ENCODE measurements around the gene SRRM4. TPM values are rescaled to one million over a fixed set of nuclear protein-coding genes. Genes with fewer than 3 reads are reported as not detected.

Gene SRRM4, protein sequence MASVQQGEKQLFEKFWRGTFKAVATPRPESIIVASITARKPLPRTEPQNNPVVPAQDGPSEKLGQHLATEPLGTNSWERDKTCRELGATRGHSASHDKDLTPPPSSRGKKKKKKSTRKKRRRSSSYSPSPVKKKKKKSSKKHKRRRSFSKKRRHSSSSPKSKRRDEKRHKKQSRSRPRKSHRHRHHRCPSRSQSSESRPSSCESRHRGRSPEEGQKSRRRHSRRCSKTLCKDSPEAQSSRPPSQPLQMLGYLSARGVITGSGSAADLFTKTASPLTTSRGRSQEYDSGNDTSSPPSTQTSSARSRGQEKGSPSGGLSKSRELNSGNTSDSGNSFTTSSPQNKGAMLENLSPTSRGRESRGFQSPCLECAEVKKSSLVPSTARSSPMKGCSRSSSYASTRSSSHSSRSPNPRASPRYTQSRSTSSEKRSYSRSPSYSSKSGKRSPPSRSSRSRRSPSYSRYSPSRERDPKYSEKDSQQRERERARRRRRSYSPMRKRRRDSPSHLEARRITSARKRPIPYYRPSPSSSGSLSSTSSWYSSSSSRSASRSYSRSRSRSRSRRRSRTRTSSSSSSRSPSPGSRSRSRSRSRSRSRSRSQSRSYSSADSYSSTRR
- total RNA-seq, result not detected

DNA sequence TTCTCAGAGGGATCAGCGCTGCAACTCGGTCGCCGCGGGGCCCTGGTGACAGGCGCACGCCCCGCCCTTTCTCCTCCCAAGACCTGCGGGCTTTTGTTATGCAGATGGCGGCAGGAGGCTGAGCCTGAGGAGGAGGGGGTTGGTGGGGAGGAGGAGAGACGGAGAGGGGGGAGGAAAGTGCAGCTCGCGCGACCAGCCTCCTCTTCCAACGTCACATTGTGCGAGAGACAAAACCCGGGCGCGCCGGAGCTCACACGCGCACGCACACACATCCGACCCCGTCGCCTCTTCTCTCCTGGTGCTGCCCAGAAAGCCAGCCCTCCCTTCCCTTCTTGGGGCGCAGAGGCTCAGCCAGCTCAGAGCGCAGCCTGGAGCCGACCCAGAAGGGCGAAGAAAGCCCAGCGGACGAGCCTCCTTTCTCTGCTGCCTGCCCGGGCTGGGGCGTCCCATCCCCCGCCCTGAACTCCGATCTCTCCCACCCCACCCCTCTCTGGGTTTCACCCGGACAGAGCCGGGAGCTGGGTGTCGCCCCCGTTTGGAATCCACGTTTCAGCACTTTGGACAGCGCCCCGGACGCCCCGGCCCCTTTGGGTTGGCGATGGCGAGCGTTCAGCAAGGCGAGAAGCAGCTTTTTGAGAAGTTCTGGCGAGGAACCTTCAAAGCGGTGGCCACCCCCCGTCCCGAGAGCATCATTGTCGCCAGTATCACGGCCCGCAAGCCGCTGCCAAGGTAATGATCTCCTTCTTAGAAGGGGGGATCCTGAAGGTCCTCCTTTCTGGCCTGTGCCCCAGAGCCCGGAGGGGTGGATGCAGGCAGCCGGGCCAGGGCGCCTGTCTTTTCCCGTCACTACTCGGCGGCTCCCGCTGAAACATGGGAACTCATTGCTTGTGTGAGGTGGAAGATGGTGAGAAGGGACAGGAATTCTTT lies at the start of gene SRRM4:
Gene SRRM4 (plus strand): TSS at position 257 of the 927 bp plus-strand sequence. CDS start 342 bp downstream, at position 599.
- no peak for DNase-seq (ENCODE audit: low spot score in 2 of 2)
- H3K4me3 ChIP-seq, result no peak within 1 kb of the TSS
- H3K27ac ChIP-seq, result no peak within 1 kb of the TSS
- 2% methylated on average over 26 of the region's 64 CpGs for WGBS
- peaks cover 54% of the 10 kb centered on the region for H3K27me3 ChIP-seq
- H3K4me1 ChIP-seq, result peaks cover 11% of the 10 kb centered on the region
- TF ChIP-seq, protein P1, sequence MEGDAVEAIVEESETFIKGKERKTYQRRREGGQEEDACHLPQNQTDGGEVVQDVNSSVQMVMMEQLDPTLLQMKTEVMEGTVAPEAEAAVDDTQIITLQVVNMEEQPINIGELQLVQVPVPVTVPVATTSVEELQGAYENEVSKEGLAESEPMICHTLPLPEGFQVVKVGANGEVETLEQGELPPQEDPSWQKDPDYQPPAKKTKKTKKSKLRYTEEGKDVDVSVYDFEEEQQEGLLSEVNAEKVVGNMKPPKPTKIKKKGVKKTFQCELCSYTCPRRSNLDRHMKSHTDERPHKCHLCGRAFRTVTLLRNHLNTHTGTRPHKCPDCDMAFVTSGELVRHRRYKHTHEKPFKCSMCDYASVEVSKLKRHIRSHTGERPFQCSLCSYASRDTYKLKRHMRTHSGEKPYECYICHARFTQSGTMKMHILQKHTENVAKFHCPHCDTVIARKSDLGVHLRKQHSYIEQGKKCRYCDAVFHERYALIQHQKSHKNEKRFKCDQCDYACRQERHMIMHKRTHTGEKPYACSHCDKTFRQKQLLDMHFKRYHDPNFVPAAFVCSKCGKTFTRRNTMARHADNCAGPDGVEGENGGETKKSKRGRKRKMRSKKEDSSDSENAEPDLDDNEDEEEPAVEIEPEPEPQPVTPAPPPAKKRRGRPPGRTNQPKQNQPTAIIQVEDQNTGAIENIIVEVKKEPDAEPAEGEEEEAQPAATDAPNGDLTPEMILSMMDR (IDR thresholded peaks at IDR 0.05), result no peak
- no peak for TF ChIP-seq EP300 (IDR thresholded peaks at IDR 0.05)
- TF ChIP-seq POLR2AphosphoS5 (IDR thresholded peaks at IDR 0.05), result no peak
- H3K36me3 ChIP-seq, result no peaks in the 10 kb centered on the region
- H3K9me3 ChIP-seq, result no peaks in the 10 kb centered on the region

GRCh38 chr12:118946256-118946655 lies 35.1 kb upstream of the SRRM4 start:
- no peaks in the 10 kb centered on the region for H3K4me1 ChIP-seq
- peaks cover 3% of the 10 kb centered on the region for H3K27me3 ChIP-seq
- no peaks in the 10 kb centered on the region for H3K9me3 ChIP-seq
- no peak overlapping the region for H3K27ac ChIP-seq
- no peaks in the 10 kb centered on the region for H3K36me3 ChIP-seq
- no peak overlapping the region for H3K4me3 ChIP-seq
- 51% methylated on average over 10 of the region's 10 CpGs for WGBS
- no peak for DNase-seq (ENCODE audit: low spot score in 2 of 2)
- TF ChIP-seq POLR2A (IDR thresholded peaks at IDR 0.05), result no peak
- no peak for TF ChIP-seq EP300 (IDR thresholded peaks at IDR 0.05)
- no peak for TF ChIP-seq POLR2AphosphoS5 (IDR thresholded peaks at IDR 0.05)
- TF ChIP-seq, protein P1 (IDR thresholded peaks at IDR 0.05), result no peak

- Histone ChIP-seq H3K36me3 (no peaks in the 10 kb centered on the region), H3K27me3 (no peaks in the 10 kb centered on the region), H3K4me1 (no peaks in the 10 kb centered on the region), H3K4me3 (no peak overlapping the region), H3K9me3 (peaks cover 5% of the 10 kb centered on the region), H3K27ac (no peak overlapping the region)
- TF ChIP-seq POLR2AphosphoS5 (IDR thresholded peaks at IDR 0.05), result no peak
- TF ChIP-seq POLR2A (IDR thresholded peaks at IDR 0.05), result no peak
- TF ChIP-seq, protein P1 (IDR thresholded peaks at IDR 0.05), result no peak
- no peak for TF ChIP-seq EP300 (IDR thresholded peaks at IDR 0.05)
- WGBS, result 68% methylated on average over 5 of the region's 5 CpGs
- DNase-seq (ENCODE audit: low spot score in 2 of 2), result no peak
Observed at GRCh38 chr12:118958520-118958919, 22.8 kb upstream of the SRRM4 start.

GRCh38 chr12:118959348-118959747 lies 22.0 kb upstream of the SRRM4 start:
- Histone ChIP-seq H3K36me3 (no peaks in the 10 kb centered on the region), H3K4me1 (no peaks in the 10 kb centered on the region), H3K9me3 (peaks cover 5% of the 10 kb centered on the region), H3K27me3 (no peaks in the 10 kb centered on the region), H3K4me3 (no peak overlapping the region), H3K27ac (no peak overlapping the region)
- DNase-seq (ENCODE audit: low spot score in 2 of 2), result no peak
- 66% methylated on average over 4 of the region's 4 CpGs for WGBS
- TF ChIP-seq POLR2AphosphoS5 (IDR thresholded peaks at IDR 0.05) (no peak), EP300 (IDR thresholded peaks at IDR 0.05) (no peak)
- TF ChIP-seq, protein P1 (IDR thresholded peaks at IDR 0.05), result no peak
